Measurements from ENCODE around the gene VSIG1. TPM values are rescaled to one million over a fixed set of nuclear protein-coding genes. Genes with fewer than 3 reads are reported as not detected.
A peak's percentile ranks its signal among the peaks of the same experiment; 100 is the strongest.

Gene VSIG1
- polyA plus RNA-seq, 1 of the 3 experiments (the other 2 are of a cell fraction) = not detected

- Histone ChIP-seq H3K4me2 (no peak overlapping the region), H3K4me1 (ENCODE audit: control insufficient read depth in 1 of 2, insufficient read depth in 2 of 2, low read depth in 1 of 2, low read length in 1 of 2) (no peaks in the 10 kb centered on the region), H2AFZ (ENCODE audit: low read depth) (no peak overlapping the region), H3K27me3 (ENCODE audit: insufficient read depth) (no peaks in the 10 kb centered on the region), H3F3A (replicated peaks; ENCODE audit: insufficient read depth) (no peaks in the 10 kb centered on the region), H3K4me3 (ENCODE audit: low read depth in 2 of 2, low read length in 1 of 2) (no peak overlapping the region), H3K79me2 (ENCODE audit: insufficient read depth) (no peaks in the 10 kb centered on the region), H4K20me1 (ENCODE audit: insufficient read depth) (no peaks in the 10 kb centered on the region), H3K9me3 (no peaks in the 10 kb centered on the region), H3K9me2 (no peaks in the 10 kb centered on the region), H3K9ac (no peak overlapping the region), H3K36me3 (replicated peaks in 1 of 2; ENCODE audit: control insufficient read depth in 1 of 2, insufficient read depth in 2 of 2, low read length in 1 of 2) (no peaks in the 10 kb centered on the region), H3K27ac (ENCODE audit: low read depth in 2 of 2, low read length in 1 of 2) (no peak overlapping the region)
- POLR2A ChIA-PET = no interaction called here
- DNase-seq = no peak
- CTCF ChIA-PET = interaction anchor here (0.9 to 1.7 kb wide), 4 partner anchors 10 to 59 kb away, joined by 3 to 5 read pairs (median 4); no protein-coding TSS in a partner anchor
- 0% methylated on average over 1 of the region's 2 CpGs for WGBS (ENCODE audit: low lambda C conversion rate)
- TF ChIP-seq TEAD4 (IDR thresholded peaks at IDR 0.05; ENCODE audit: borderline replicate concordance, insufficient read depth) (no peak), RXRA (IDR thresholded peaks at IDR 0.05; ENCODE audit: borderline replicate concordance, low read depth) (no peak), GATA2 (CRISPR knock-in tag; IDR thresholded peaks at IDR 0.05) (no peak), FOXJ3 (CRISPR knock-in tag; IDR thresholded peaks at IDR 0.05) (no peak), IRF3 (IDR thresholded peaks at IDR 0.05; ENCODE audit: low read depth, low read length) (no peak), YY1 (IDR thresholded peaks at IDR 0.05; ENCODE audit: low read depth) (no peak), CTCF (IDR thresholded peaks at IDR 0.05) (no peak)
These were observed 44.1 kb upstream of the VSIG1 start for GRCh38 chrX:108000751-108001150.

- ChIA-PET POLR2A (no interaction called here), CTCF (interaction anchor here (0.9 to 1.3 kb wide), 4 partner anchors 9 to 59 kb away, joined by 3 to 5 read pairs (median 3); no protein-coding TSS in a partner anchor)
- Histone ChIP-seq H3K9me3 (no peaks in the 10 kb centered on the region), H2AFZ (ENCODE audit: low read depth) (no peak overlapping the region), H3K9ac (no peak overlapping the region), H3K4me3 (ENCODE audit: low read depth in 2 of 2, low read length in 1 of 2) (no peak overlapping the region), H3K79me2 (ENCODE audit: insufficient read depth) (no peaks in the 10 kb centered on the region), H4K20me1 (ENCODE audit: insufficient read depth) (no peaks in the 10 kb centered on the region), H3K27ac (ENCODE audit: low read depth in 2 of 2, low read length in 1 of 2) (no peak overlapping the region), H3K36me3 (replicated peaks in 1 of 2; ENCODE audit: control insufficient read depth in 1 of 2, insufficient read depth in 2 of 2, low read length in 1 of 2) (no peaks in the 10 kb centered on the region), H3K9me2 (no peaks in the 10 kb centered on the region), H3K27me3 (ENCODE audit: insufficient read depth) (0 out of 2 replicates have a peak, but pooled peaks cover under 1% of the 10 kb centered on the region), H3K4me1 (ENCODE audit: control insufficient read depth in 1 of 2, insufficient read depth in 2 of 2, low read depth in 1 of 2, low read length in 1 of 2) (no peaks in the 10 kb centered on the region), H3F3A (replicated peaks; ENCODE audit: insufficient read depth) (no peaks in the 10 kb centered on the region), H3K4me2 (no peak overlapping the region)
- peak; percentile 19 for DNase-seq
- 3% methylated on average over 10 of the region's 11 CpGs for WGBS (ENCODE audit: low lambda C conversion rate)
- peak; percentile 20; the same call in 1 of the 2 replicates for TF ChIP-seq SMC3 (IDR thresholded peaks at IDR 0.05; ENCODE audit: low read depth, low read length)
- no peak for TF ChIP-seq RXRA (IDR thresholded peaks at IDR 0.05; ENCODE audit: borderline replicate concordance, low read depth)
- TF ChIP-seq RAD21 (IDR thresholded peaks at IDR 0.05; ENCODE audit: low read length) = peak; percentile 39
- TF ChIP-seq CTCF (IDR thresholded peaks at IDR 0.05) = peak; percentile 65
These were observed 43.5 kb upstream of the VSIG1 start for GRCh38 chrX:108001218-108001814.

Data from SK-N-SH (cell line).